Progenitor cell of endocrine pancreas (in vitro differentiated cells): ENCODE measurements around the gene SLC25A42. TPM values are rescaled to one million over a fixed set of nuclear protein-coding genes. Genes with fewer than 3 reads are reported as not detected.
A peak's percentile ranks its signal among the peaks of the same experiment; 100 is the strongest.

Experiments
- DNase-seq: peaks from one replicate; pipeline ENCODE4 v3.0.0; 2021; ENCODE audit warnings: low spot score; ENCODE audit not compliant: unreplicated experiment
- H3K27ac Mint-ChIP-seq: 2 replicates; pipeline ENCODE4 v1.8.0; 2021; ENCODE audit warnings: mild to moderate bottlenecking, moderate library complexity, mixed read lengths
- H3K27me3 Mint-ChIP-seq: 2 replicates; pipeline ENCODE4 v1.8.0; 2021; ENCODE audit warnings: mixed read lengths
- H3K36me3 Mint-ChIP-seq: 2 replicates; pipeline ENCODE4 v1.8.0; 2022; ENCODE audit warnings: mixed read lengths; ENCODE audit not compliant: insufficient read depth
- H3K4me1 Mint-ChIP-seq: 2 replicates; pipeline ENCODE4 v1.8.0; 2021; ENCODE audit warnings: low read depth, mixed read lengths
- H3K4me3 Mint-ChIP-seq: 2 replicates; pipeline ENCODE4 v1.8.0; 2021; ENCODE audit warnings: low read depth, mild to moderate bottlenecking, moderate library complexity, mixed read lengths
- H3K9me3 Mint-ChIP-seq: 2 replicates; pipeline ENCODE4 v1.8.0; 2021; ENCODE audit warnings: low read depth, mixed read lengths
- CTCF ChIP-seq: fragments of 200-600 bp; sonication (generic); IDR thresholded peaks from one replicate; pipeline ENCODE4 v1.5.0; 2021; ENCODE audit warnings: antibody characterized with exemption, mild to moderate bottlenecking; ENCODE audit not compliant: unreplicated experiment
- total RNA-seq: library from RNA; stranded (reverse); gene quantifications from 2 replicates; pipeline ENCODE4 v1.2.1, GENCODE V29; 2021

The SLC25A42 gene
- total RNA-seq, 1 donor from 2014 or later: 10.5 TPM

DNA sequence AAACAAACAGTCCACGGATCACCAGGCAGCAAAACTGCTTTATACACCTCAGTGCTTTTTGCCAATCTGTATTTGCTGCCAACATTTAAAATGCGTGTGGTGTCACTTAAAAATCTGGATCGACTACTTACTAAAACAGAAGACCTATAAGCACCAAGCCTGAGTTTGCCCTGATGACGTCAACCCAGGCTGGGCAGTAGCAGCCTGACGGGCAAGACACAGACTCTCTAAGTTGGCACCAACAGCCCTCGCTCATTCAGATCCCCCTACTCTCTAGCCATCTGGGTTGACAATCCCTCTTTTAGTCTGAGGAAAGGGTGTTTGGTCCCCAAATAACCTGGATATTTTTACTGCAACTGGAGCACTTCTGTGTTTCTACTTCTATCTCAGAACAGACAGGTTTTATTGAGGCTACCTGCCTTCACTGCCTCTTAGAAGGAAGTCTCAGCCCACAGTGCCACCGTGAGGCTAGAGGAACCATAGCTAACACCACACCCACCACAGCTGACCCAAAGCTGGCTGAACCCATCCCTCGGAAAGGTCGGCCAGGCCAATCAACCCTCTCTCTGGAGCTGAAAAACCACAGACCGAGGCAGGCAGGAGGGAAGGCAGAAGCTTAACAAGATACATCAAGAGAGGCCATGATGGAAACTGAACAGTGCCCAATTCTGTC lies 37.4 kb upstream of the SLC25A42 start:
- no peak for TF ChIP-seq CTCF
- no peak for DNase-seq
- Mint-ChIP-seq H3K4me3 (no peak overlapping the region), H3K27ac (no peak overlapping the region), H3K9me3 (no peaks in the 10 kb centered on the region), H3K4me1 (peaks cover 3% of the 10 kb centered on the region), H3K36me3 (peaks cover 26% of the 10 kb centered on the region), H3K27me3 (no peaks in the 10 kb centered on the region)

DNA sequence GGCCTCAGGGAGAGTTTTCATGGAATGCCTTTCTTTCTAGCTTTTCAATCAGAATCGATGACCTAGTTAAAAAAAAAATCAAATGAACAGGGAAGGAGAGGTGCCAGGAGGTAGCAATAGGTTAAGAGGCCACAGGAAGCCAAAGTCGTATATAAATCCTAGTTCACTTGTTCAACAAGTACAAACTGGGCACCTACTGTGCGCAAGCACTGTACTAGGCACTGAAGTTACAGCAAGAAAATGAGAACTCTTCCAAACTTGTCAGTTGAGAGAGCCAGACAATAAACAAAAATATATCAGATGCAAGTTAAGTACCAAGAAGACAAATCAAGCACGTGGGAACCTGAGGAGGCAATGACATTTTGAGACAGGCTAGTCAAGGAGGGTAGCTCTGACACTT lies 36.6 kb upstream of the SLC25A42 start:
- peaks cover 6% of the 10 kb centered on the region for H3K4me1 Mint-ChIP-seq
- no peaks in the 10 kb centered on the region for H3K9me3 Mint-ChIP-seq
- H3K4me3 Mint-ChIP-seq: no peak overlapping the region
- no peak for TF ChIP-seq CTCF
- no peak overlapping the region for H3K27ac Mint-ChIP-seq
- no peaks in the 10 kb centered on the region for H3K27me3 Mint-ChIP-seq
- DNase-seq: no peak
- peaks cover 26% of the 10 kb centered on the region for H3K36me3 Mint-ChIP-seq

GRCh38 chr19:19028526-19028925 lies 35.3 kb upstream of the SLC25A42 start:
- TF ChIP-seq CTCF: no peak
- DNase-seq: no peak
- Mint-ChIP-seq H3K27ac (no peak overlapping the region), H3K36me3 (peaks cover 24% of the 10 kb centered on the region), H3K4me3 (no peak overlapping the region), H3K27me3 (no peaks in the 10 kb centered on the region), H3K9me3 (no peaks in the 10 kb centered on the region), H3K4me1 (peaks cover 8% of the 10 kb centered on the region)

DNA sequence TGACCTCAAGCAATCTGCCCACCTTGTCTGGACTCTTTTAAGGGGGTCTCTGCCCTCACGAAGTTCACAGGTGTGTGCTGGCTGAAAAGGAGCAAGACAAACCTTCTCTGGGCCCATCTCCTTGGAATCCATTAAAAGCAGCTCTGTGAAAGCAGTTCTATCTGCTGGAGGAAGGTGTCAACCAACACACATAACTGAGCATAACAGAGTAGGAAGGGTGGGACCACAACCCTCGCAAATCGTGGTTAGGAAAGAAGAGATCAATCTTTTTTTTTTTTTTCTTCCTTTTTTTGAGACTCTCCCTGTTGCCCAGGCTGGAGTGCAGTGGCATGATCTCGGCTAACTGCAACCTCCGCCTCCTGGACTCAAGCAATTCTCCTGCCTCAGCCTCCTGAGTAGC lies 31.9 kb upstream of the SLC25A42 start:
- no peaks in the 10 kb centered on the region for H3K27me3 Mint-ChIP-seq
- H3K9me3 Mint-ChIP-seq: no peaks in the 10 kb centered on the region
- H3K4me3 Mint-ChIP-seq: peak overlapping the region; percentile 96
- no peak for TF ChIP-seq CTCF
- H3K4me1 Mint-ChIP-seq: peaks cover 13% of the 10 kb centered on the region
- H3K36me3 Mint-ChIP-seq: peaks cover 14% of the 10 kb centered on the region
- no peak for DNase-seq
- H3K27ac Mint-ChIP-seq: peak overlapping the region; percentile 98

- Mint-ChIP-seq H3K4me3 (peak overlapping the region; percentile 96), H3K27ac (peak overlapping the region; percentile 98), H3K27me3 (no peaks in the 10 kb centered on the region), H3K9me3 (no peaks in the 10 kb centered on the region), H3K36me3 (peaks cover 12% of the 10 kb centered on the region), H3K4me1 (peaks cover 13% of the 10 kb centered on the region)
- no peak for TF ChIP-seq CTCF
- DNase-seq: peak; percentile 66
Measured at GRCh38 chr19:19032420-19033175, 31.2 kb upstream of the SLC25A42 start.
